K562 (cell line): ENCODE measurements around the gene TUBB2A. TPM values are rescaled to one million over a fixed set of nuclear protein-coding genes. Genes with fewer than 3 reads are reported as not detected.
A peak's percentile ranks its signal among the peaks of the same experiment; 100 is the strongest.

Source experiments
- DIDO1 ChIP-seq: fragments of 450-650 bp; IDR thresholded peaks from 2 replicates; pipeline ENCODE4 v1.6.1; 2016; ENCODE audit warnings: low read depth, missing biosample characterization, missing genetic modification characterization
- FUS ChIP-seq: fragments of 200-400 bp; formaldehyde crosslinking; optimal IDR thresholded peaks from 2 replicates; pipeline ENCODE3; 2017; ENCODE audit warnings: low read depth, low read length
- KLF13 ChIP-seq: fragments of 450-650 bp; IDR thresholded peaks from 2 replicates; pipeline ENCODE4 v1.6.1; 2016; ENCODE audit warnings: missing genetic modification characterization, low read depth, mild to moderate bottlenecking, missing compliant biosample characterization, moderate library complexity, borderline replicate concordance
- MNT ChIP-seq, 2 experiments: fragments of 450-650 bp; conservative IDR thresholded peaks; 2 replicates each; pipeline ENCODE4 v1.6.1; 2017; ENCODE audit warnings: mild to moderate bottlenecking in 2 of 2, moderate library complexity in 2 of 2
- MTA2 ChIP-seq: fragments of 450-650 bp; IDR thresholded peaks from 2 replicates; pipeline ENCODE4 v1.6.1; 2016; ENCODE audit warnings: low read depth
- POLR2B ChIP-seq: fragments of 450-650 bp; IDR thresholded peaks from 2 replicates; pipeline ENCODE4 v1.6.1; 2018; ENCODE audit warnings: low read depth; ENCODE audit not compliant: partially characterized antibody
- SIRT6 ChIP-seq: IDR thresholded peaks from one replicate; pipeline ENCODE4 v1.6.1; 2012; ENCODE audit warnings: low read depth, mild to moderate bottlenecking, control low read depth, inconsistent platforms, low read length, moderate library complexity
- SIX5 ChIP-seq, 2 experiments: IDR thresholded peaks; 2 replicates each; pipeline ENCODE4 v1.6.1; 2011; ENCODE audit warnings: low read length in 2 of 2, borderline replicate concordance in 1 of 2, low read depth in 1 of 2, mild to moderate bottlenecking in 1 of 2, moderate library complexity in 1 of 2; ENCODE audit not compliant: insufficient read depth in 1 of 2
- TCF3 ChIP-seq: sonication (generic); formaldehyde crosslinking; IDR thresholded peaks from 2 replicates; pipeline ENCODE4 v1.4.0; 2020; ENCODE audit warnings: mild to moderate bottlenecking, missing genetic modification reagents
- TEAD1 ChIP-seq, 2 experiments: fragments of 450-650 bp in 1 of 2; sonication (generic) in 1 of 2; formaldehyde crosslinking; IDR thresholded peaks; 2 replicates each; pipeline versions ENCODE4 v1.4.0 to v1.8.0; 2020 to 2022; ENCODE audit warnings: mild to moderate bottlenecking in 2 of 2, missing genetic modification reagents in 1 of 2
- TSHZ1 ChIP-seq: fragments of 250-450 bp; sonication (Bioruptor Pico); IDR thresholded peaks from 2 replicates; pipeline ENCODE4 v1.4.0; 2020; ENCODE audit warnings: mild to moderate bottlenecking, moderate library complexity
- ZNF79 ChIP-seq: fragments of 250-450 bp; sonication (Bioruptor Pico); IDR thresholded peaks from 2 replicates; pipeline ENCODE4 v1.4.0; 2020; ENCODE audit warnings: low read depth, mild to moderate bottlenecking, moderate library complexity
- polyA plus RNA-seq, 8 experiments: library from polyadenylated mRNA; depleted of rRNA in 4 of 8; stranded (reverse) in 5 of 8; unstranded in 3 of 8; fragments of >200 nt; fragmentation: Nextera tagmentation in 2 of 8; fragmentation: Illumina TruSeq in 1 of 8; extraction: Ambion mirVana in 2 of 8; extraction: Trizol in 1 of 8; gene quantifications; 2 replicates each; pipeline versions ENCODE4 v1.2.1 to v1.2.3, GENCODE V29; 2011 to 2014; ENCODE audit warnings: inconsistent platforms in 1 of 8, missing spikeins in 1 of 8
- total RNA-seq, 7 experiments: library from RNA; depleted of rRNA in 6 of 7; stranded (reverse); fragments of >200 nt in 6 of 7; fragmentation: Illumina TruSeq in 2 of 7; extraction: Trizol in 2 of 7; gene quantifications; 2 replicates each; pipeline versions ENCODE4 v1.2.1 to v1.2.3, GENCODE V29; 2011 to 2021; ENCODE audit warnings: low replicate concordance in 1 of 7
- TF ChIP-seq, protein P1 (sequence below): fragments of 450-650 bp; IDR thresholded peaks from 2 replicates; pipeline ENCODE4 v1.6.1; 2017; ENCODE audit warnings: antibody characterized with exemption, mild to moderate bottlenecking

Gene TUBB2A
- total and polyA plus RNA-seq, 9 of the 15 experiments (the other 6 are each of a cell fraction or from before 2014, with no cell fraction given), result 3.6 to 92.1 (median 45.6) TPM

- TF ChIP-seq TSHZ1 (CRISPR knock-in tag) (no peak), MTA2 (no peak), TCF3 (CRISPR knock-in tag) (peak; percentile 54; the same call in 1 of the 2 replicates), MNT (conservative IDR thresholded peaks at IDR 0.05) (peak; percentile 62 to 81), SIRT6 (no peak), POLR2B (no peak), TEAD1 (CRISPR knock-in tag; IDR thresholded peaks at IDR 0.05) (no peak), ZNF79 (CRISPR knock-in tag) (no peak), DIDO1 (tag) (no peak), SIX5 (IDR thresholded peaks at IDR 0.05; ENCODE audit: borderline replicate concordance in 1 of 2, insufficient read depth in 1 of 2, low read depth in 1 of 2, low read length in 2 of 2) (no peak), FUS (no peak), KLF13 (no peak)
- TF ChIP-seq, protein P1, sequence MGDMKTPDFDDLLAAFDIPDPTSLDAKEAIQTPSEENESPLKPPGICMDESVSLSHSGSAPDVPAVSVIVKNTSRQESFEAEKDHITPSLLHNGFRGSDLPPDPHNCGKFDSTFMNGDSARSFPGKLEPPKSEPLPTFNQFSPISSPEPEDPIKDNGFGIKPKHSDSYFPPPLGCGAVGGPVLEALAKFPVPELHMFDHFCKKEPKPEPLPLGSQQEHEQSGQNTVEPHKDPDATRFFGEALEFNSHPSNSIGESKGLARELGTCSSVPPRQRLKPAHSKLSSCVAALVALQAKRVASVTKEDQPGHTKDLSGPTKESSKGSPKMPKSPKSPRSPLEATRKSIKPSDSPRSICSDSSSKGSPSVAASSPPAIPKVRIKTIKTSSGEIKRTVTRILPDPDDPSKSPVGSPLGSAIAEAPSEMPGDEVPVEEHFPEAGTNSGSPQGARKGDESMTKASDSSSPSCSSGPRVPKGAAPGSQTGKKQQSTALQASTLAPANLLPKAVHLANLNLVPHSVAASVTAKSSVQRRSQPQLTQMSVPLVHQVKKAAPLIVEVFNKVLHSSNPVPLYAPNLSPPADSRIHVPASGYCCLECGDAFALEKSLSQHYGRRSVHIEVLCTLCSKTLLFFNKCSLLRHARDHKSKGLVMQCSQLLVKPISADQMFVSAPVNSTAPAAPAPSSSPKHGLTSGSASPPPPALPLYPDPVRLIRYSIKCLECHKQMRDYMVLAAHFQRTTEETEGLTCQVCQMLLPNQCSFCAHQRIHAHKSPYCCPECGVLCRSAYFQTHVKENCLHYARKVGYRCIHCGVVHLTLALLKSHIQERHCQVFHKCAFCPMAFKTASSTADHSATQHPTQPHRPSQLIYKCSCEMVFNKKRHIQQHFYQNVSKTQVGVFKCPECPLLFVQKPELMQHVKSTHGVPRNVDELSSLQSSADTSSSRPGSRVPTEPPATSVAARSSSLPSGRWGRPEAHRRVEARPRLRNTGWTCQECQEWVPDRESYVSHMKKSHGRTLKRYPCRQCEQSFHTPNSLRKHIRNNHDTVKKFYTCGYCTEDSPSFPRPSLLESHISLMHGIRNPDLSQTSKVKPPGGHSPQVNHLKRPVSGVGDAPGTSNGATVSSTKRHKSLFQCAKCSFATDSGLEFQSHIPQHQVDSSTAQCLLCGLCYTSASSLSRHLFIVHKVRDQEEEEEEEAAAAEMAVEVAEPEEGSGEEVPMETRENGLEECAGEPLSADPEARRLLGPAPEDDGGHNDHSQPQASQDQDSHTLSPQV, result peak; percentile 38; the same call in 1 of the 2 replicates
These were observed 2.7 kb upstream of the TUBB2A start (continued) for GRCh38 chr6:3159805-3160781.
